HepG2 (cell line): ENCODE measurements around the gene FANK1.

Experiments used
- CBX2 ChIP-seq, 2 experiments: fragments of 200-600 bp in 1 of 2; sonication (generic); formaldehyde crosslinking in 1 of 2; IDR thresholded peaks; 2 replicates each; pipeline versions ENCODE4 v1.7.0 to v1.8.1; 2018 to 2022; ENCODE audit warnings: low read depth in 2 of 2, low read length in 1 of 2, mild to moderate bottlenecking in 1 of 2, missing genetic modification reagents in 1 of 2
- EZH2 ChIP-seq: conservative IDR thresholded peaks from 2 replicates; pipeline ENCODE4 v1.6.1; 2012; ENCODE audit warnings: mild to moderate bottlenecking, low read depth, low read length, moderate library complexity
- HDAC6 ChIP-seq: fragments of 200-600 bp; sonication (generic); IDR thresholded peaks from 2 replicates; pipeline ENCODE4 v1.7.0; 2017; ENCODE audit warnings: mild to moderate bottlenecking, antibody characterized with exemption, low read length, low read depth
- RAD21 ChIP-seq: fragments of 450-650 bp; formaldehyde crosslinking; IDR thresholded peaks from 2 replicates; pipeline ENCODE4 v1.5.0; 2020; ENCODE audit warnings: mild to moderate bottlenecking
- RNF219 ChIP-seq: sonication (generic); formaldehyde crosslinking; IDR thresholded peaks from 2 replicates; pipeline ENCODE4 v1.5.0; 2020; ENCODE audit warnings: mild to moderate bottlenecking, missing genetic modification reagents
- TGIF2 ChIP-seq: IDR thresholded peaks from 2 replicates; pipeline ENCODE4 v1.6.1; 2016; ENCODE audit warnings: control low read depth, missing compliant biosample characterization
- U2AF1 ChIP-seq: fragments of 200-400 bp; formaldehyde crosslinking; optimal IDR thresholded peaks from 2 replicates; pipeline ENCODE3; 2017; ENCODE audit warnings: mild to moderate bottlenecking, low read depth, low read length
- ZNF136 ChIP-seq: sonication (generic); formaldehyde crosslinking; IDR thresholded peaks from 2 replicates; pipeline ENCODE4 v1.8.1; 2022; ENCODE audit warnings: low read depth, mild to moderate bottlenecking, moderate library complexity, missing genetic modification reagents
- ZNF337 ChIP-seq: sonication (generic); formaldehyde crosslinking; IDR thresholded peaks from 2 replicates; pipeline ENCODE4 v1.5.1; 2020; ENCODE audit warnings: missing genetic modification reagents, low read depth, mild to moderate bottlenecking, borderline replicate concordance
- TF ChIP-seq, protein P1 (sequence below): sonication (generic); formaldehyde crosslinking; IDR thresholded peaks from 2 replicates; pipeline ENCODE4 v1.5.0; 2020; ENCODE audit warnings: mild to moderate bottlenecking, missing genetic modification reagents, moderate library complexity

- TF ChIP-seq HDAC6 (no peak), RAD21 (CRISPR knock-in tag) (no peak), CBX2 (IDR thresholded peaks at IDR 0.05; ENCODE audit: low read depth, low read length) (no peak), CBX2 (CRISPR knock-in tag; IDR thresholded peaks at IDR 0.05; ENCODE audit: low read depth) (no peak), U2AF1 (no peak), EZH2 (no peak), ZNF337 (CRISPR knock-in tag) (no peak), ZNF136 (CRISPR knock-in tag) (no peak), RNF219 (CRISPR knock-in tag) (no peak), TGIF2 (no peak)
- TF ChIP-seq, protein P1, sequence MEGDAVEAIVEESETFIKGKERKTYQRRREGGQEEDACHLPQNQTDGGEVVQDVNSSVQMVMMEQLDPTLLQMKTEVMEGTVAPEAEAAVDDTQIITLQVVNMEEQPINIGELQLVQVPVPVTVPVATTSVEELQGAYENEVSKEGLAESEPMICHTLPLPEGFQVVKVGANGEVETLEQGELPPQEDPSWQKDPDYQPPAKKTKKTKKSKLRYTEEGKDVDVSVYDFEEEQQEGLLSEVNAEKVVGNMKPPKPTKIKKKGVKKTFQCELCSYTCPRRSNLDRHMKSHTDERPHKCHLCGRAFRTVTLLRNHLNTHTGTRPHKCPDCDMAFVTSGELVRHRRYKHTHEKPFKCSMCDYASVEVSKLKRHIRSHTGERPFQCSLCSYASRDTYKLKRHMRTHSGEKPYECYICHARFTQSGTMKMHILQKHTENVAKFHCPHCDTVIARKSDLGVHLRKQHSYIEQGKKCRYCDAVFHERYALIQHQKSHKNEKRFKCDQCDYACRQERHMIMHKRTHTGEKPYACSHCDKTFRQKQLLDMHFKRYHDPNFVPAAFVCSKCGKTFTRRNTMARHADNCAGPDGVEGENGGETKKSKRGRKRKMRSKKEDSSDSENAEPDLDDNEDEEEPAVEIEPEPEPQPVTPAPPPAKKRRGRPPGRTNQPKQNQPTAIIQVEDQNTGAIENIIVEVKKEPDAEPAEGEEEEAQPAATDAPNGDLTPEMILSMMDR: no peak
Observed at GRCh38 chr10:125985557-125986240, 89.3 kb downstream of the FANK1 start.
